ENCODE measurements around the gene STAT1. TPM values are rescaled to one million over a fixed set of nuclear protein-coding genes. Genes with fewer than 3 reads are reported as not detected.

STAT1 gene
- polyA plus RNA-seq, 1 donor from 2014 or later: 4.9 TPM

Other genes starting within 250 kb of the STAT1 start
- 83.2 and 90.2 TPM in 2 replicates for gene GLS, start 133.3 kb downstream of the STAT1 start, polyA plus RNA-seq
- 3.7 and 5.1 TPM in 2 replicates for gene STAT4, start 136.8 kb upstream of the STAT1 start, polyA plus RNA-seq
- gene MYO1B, start 231.2 kb upstream of the STAT1 start, polyA plus RNA-seq: 67.0 and 72.2 TPM in 2 replicates

Measured in neural cell (in vitro differentiated cells).